Measurements from ENCODE around the gene CNTNAP5.

DNA sequence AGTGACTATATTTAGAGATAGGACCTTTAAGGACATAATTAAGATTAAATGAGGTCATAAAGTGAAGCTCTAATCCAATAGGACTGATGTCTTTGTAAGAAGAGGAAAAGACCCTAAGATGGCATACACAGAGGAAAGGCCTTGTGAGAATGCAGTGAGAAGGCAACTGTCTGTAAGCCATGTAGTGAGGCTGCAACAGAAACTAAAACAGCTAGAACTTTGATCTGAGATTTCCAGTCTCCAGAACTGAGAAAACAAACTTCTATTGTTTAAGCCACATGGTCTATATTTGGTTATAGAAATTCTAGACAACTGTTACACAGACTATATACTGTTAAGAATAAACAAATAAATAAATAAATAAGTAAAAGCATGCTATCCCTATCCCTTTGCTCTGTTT, 276.8 kb downstream of the CNTNAP5 start:
- TF ChIP-seq, protein P1, sequence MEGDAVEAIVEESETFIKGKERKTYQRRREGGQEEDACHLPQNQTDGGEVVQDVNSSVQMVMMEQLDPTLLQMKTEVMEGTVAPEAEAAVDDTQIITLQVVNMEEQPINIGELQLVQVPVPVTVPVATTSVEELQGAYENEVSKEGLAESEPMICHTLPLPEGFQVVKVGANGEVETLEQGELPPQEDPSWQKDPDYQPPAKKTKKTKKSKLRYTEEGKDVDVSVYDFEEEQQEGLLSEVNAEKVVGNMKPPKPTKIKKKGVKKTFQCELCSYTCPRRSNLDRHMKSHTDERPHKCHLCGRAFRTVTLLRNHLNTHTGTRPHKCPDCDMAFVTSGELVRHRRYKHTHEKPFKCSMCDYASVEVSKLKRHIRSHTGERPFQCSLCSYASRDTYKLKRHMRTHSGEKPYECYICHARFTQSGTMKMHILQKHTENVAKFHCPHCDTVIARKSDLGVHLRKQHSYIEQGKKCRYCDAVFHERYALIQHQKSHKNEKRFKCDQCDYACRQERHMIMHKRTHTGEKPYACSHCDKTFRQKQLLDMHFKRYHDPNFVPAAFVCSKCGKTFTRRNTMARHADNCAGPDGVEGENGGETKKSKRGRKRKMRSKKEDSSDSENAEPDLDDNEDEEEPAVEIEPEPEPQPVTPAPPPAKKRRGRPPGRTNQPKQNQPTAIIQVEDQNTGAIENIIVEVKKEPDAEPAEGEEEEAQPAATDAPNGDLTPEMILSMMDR (conservative IDR thresholded peaks at IDR 0.05 in 1 of 2, IDR thresholded peaks at IDR 0.05 in 1 of 2; ENCODE audit: extremely low read depth in 1 of 2, insufficient read depth in 1 of 2, low read depth in 1 of 2, low read length in 2 of 2) = no peak
- no peak for TF ChIP-seq EZH2 (IDR thresholded peaks at IDR 0.05; ENCODE audit: borderline replicate concordance, low read length)

Measured in mammary epithelial cell (primary cell).